Thyroid gland (tissue), 4 donors: ENCODE measurements around the gene USP24. TPM values are rescaled to one million over a fixed set of nuclear protein-coding genes. Genes with fewer than 3 reads are reported as not detected.

Source experiments
- DNase-seq, 2 donors: peaks; one replicate each; pipeline ENCODE4 v3.0.0-alpha.2; 2019
- H3K27ac ChIP-seq, 3 donors: fragments of 200-600 bp; sonication (generic); 1 replicate in 2 of 3; 2 replicates in 1 of 3; pipeline ENCODE4 v1.5.1; 2016 to 2019; ENCODE audit warnings: mild to moderate bottlenecking in 1 of 3, moderate library complexity in 1 of 3
- H3K27me3 ChIP-seq: fragments of 200-600 bp; sonication (generic); one replicate; pipeline ENCODE4 v1.5.1; 2019
- H3K36me3 ChIP-seq, 2 donors: fragments of 200-600 bp; sonication (generic); one replicate each; pipeline ENCODE4 v1.5.1; 2016 to 2019
- H3K4me1 ChIP-seq, 2 donors: fragments of 200-600 bp; sonication (generic); one replicate each; pipeline ENCODE4 v1.5.1; 2017 to 2019
- H3K4me3 ChIP-seq, 3 donors: fragments of 200-600 bp; sonication (generic); replicated peaks in 1 of 3; 1 replicate in 2 of 3; 2 replicates in 1 of 3; pipeline ENCODE4 v1.5.1; 2016; ENCODE audit warnings: mild to moderate bottlenecking in 1 of 3
- H3K9me3 ChIP-seq: fragments of 200-600 bp; sonication (generic); one replicate; pipeline ENCODE4 v1.5.1; 2017
- POLR2A ChIP-seq, 2 donors: fragments of 450-650 bp; IDR thresholded peaks; one replicate each; pipeline ENCODE4 v1.6.1; 2017; ENCODE audit warnings: antibody characterized with exemption in 2 of 2, mild to moderate bottlenecking in 2 of 2, moderate library complexity in 1 of 2
- WGBS, 2 donors: methylation state at CpG; one replicate each; pipeline ENCODE4 v1.1.5; 2017; 5-methylcytosine and 5-hydroxymethylcytosine counted together
- intact Hi-C: fragments of 100-400 bp; cut with DNase I; formaldehyde crosslinking; loops from one replicate; pipeline ENCODE4 v1.15.1; 2023
- total RNA-seq, 4 donors: library from RNA; depleted of rRNA; stranded (reverse); fragments of >200 nt; gene quantifications; one replicate each; pipeline ENCODE4 v1.2.3, GENCODE V29; 2016
- TF ChIP-seq, protein P1 (sequence below), 6 experiments: fragments of 200-600 bp in 3 of 6; fragments of 450-650 bp in 3 of 6; sonication (generic) in 3 of 6; IDR thresholded peaks; one replicate each; pipeline ENCODE4 v1.5.1; 2016 to 2019; ENCODE audit warnings: antibody characterized with exemption in 6 of 6, mild to moderate bottlenecking in 2 of 6, inconsistent platforms in 1 of 6, moderate library complexity in 1 of 6

Gene USP24, protein sequence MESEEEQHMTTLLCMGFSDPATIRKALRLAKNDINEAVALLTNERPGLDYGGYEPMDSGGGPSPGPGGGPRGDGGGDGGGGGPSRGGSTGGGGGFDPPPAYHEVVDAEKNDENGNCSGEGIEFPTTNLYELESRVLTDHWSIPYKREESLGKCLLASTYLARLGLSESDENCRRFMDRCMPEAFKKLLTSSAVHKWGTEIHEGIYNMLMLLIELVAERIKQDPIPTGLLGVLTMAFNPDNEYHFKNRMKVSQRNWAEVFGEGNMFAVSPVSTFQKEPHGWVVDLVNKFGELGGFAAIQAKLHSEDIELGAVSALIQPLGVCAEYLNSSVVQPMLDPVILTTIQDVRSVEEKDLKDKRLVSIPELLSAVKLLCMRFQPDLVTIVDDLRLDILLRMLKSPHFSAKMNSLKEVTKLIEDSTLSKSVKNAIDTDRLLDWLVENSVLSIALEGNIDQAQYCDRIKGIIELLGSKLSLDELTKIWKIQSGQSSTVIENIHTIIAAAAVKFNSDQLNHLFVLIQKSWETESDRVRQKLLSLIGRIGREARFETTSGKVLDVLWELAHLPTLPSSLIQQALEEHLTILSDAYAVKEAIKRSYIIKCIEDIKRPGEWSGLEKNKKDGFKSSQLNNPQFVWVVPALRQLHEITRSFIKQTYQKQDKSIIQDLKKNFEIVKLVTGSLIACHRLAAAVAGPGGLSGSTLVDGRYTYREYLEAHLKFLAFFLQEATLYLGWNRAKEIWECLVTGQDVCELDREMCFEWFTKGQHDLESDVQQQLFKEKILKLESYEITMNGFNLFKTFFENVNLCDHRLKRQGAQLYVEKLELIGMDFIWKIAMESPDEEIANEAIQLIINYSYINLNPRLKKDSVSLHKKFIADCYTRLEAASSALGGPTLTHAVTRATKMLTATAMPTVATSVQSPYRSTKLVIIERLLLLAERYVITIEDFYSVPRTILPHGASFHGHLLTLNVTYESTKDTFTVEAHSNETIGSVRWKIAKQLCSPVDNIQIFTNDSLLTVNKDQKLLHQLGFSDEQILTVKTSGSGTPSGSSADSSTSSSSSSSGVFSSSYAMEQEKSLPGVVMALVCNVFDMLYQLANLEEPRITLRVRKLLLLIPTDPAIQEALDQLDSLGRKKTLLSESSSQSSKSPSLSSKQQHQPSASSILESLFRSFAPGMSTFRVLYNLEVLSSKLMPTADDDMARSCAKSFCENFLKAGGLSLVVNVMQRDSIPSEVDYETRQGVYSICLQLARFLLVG (N-terminal part only)
- total RNA-seq, result 10 to 100 TPM; 38.5 to 74.6 (median 43.4) TPM

DNA sequence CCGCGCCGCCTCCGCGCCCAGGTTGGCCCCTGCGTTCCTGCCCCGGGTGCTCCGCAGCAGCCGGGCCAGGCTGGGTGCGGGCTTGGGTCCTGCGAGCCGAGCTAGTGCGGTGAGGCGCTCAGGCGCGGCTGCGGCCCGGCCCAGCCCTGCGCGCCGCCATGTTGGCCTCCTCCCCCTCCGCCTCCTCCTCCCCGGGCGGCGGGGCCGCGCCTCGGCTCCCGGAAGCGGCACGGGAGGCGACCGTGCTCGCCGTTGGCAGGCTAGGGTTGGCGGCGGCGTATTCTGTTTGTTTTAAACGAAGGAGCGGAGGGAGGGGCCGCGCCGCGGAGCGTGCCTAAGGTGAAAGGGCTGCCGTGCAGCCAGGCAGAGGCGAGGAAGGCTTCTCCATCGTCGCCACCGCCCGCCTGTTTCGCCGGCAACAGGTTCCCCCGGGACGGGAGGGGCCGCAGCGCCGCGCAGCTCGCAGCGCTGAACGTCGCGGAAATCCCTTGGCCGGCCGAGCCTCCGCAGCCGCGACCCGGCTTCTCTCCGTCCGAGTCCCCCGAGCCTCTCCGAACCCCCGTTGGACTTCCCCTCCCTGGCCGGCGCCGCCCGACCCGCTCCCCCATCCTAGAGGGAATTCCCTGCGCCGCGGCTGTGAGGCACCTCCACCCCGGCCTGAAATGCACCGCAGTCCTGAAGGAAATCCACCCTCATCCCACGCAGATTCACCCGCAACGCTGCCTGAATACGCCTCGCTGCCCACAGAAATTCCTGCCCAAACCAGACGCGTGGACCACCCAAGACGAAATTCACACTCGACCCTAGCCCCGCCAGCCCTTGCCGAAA, at the start of gene USP24:
Gene USP24, minus strand, starts transcription at position 171 of the 828 bp plus-strand sequence. CDS start 251 bp downstream, outside the sequence.
- Histone ChIP-seq H3K4me1 (peaks cover 21 to 40% of the 10 kb centered on the region in 2 donors), H3K36me3 (no peaks in the 10 kb centered on the region), H3K9me3 (no peaks in the 10 kb centered on the region), H3K27me3 (no peaks in the 10 kb centered on the region), H3K27ac (peak within 1 kb of the TSS; percentile 86 to 97 (median 92)), H3K4me3 (peak within 1 kb of the TSS; percentile 72 to 78 (median 77))
- intact Hi-C loops, result no loop called here
- 1% methylated on average over 40 to 59 of the region's 96 CpGs for WGBS, 2 donors
- TF ChIP-seq POLR2A (IDR thresholded peaks at IDR 0.05), result peak in 1 of 2 donors; percentile 84
- TF ChIP-seq, protein P1, sequence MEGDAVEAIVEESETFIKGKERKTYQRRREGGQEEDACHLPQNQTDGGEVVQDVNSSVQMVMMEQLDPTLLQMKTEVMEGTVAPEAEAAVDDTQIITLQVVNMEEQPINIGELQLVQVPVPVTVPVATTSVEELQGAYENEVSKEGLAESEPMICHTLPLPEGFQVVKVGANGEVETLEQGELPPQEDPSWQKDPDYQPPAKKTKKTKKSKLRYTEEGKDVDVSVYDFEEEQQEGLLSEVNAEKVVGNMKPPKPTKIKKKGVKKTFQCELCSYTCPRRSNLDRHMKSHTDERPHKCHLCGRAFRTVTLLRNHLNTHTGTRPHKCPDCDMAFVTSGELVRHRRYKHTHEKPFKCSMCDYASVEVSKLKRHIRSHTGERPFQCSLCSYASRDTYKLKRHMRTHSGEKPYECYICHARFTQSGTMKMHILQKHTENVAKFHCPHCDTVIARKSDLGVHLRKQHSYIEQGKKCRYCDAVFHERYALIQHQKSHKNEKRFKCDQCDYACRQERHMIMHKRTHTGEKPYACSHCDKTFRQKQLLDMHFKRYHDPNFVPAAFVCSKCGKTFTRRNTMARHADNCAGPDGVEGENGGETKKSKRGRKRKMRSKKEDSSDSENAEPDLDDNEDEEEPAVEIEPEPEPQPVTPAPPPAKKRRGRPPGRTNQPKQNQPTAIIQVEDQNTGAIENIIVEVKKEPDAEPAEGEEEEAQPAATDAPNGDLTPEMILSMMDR (IDR thresholded peaks at IDR 0.05), result no peak
- DNase-seq, result peak; percentile 75 to 82

DNA sequence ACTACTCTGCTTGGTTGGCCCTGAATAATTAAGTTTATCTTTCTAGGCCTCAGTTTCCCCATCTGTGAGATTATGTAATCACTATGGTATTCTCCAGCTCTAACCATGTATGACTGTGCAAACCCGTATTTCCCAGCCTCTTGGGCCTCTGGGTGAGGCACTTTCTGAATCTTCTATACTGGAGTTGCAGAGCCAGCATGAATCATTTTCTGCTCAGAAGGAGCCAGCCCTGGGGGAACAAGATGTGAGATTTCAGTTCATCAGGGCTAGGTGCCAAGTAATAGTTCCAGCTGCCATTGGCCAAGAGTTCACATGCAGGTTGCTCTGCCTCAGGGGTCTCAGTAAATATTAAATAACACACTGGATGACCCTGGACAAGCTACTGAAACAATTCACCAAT, 47.7 kb upstream of the USP24 start:
- H3K9me3 ChIP-seq, result no peaks in the 10 kb centered on the region
- DNase-seq, result no peak
- no peaks in the 10 kb centered on the region for H3K27me3 ChIP-seq
- H3K27ac ChIP-seq, result no peak overlapping the region
- intact Hi-C loops, result no loop called here
- WGBS, 2 donors, result 68 to 75% methylated on average over 1 of the region's 1 CpG
- no peaks in the 10 kb centered on the region for H3K36me3 ChIP-seq
- no peaks in the 10 kb centered on the region for H3K4me1 ChIP-seq
- no peak overlapping the region for H3K4me3 ChIP-seq
- no peak for TF ChIP-seq POLR2A (IDR thresholded peaks at IDR 0.05)
- TF ChIP-seq, protein P1 (IDR thresholded peaks at IDR 0.05), result no peak

DNA sequence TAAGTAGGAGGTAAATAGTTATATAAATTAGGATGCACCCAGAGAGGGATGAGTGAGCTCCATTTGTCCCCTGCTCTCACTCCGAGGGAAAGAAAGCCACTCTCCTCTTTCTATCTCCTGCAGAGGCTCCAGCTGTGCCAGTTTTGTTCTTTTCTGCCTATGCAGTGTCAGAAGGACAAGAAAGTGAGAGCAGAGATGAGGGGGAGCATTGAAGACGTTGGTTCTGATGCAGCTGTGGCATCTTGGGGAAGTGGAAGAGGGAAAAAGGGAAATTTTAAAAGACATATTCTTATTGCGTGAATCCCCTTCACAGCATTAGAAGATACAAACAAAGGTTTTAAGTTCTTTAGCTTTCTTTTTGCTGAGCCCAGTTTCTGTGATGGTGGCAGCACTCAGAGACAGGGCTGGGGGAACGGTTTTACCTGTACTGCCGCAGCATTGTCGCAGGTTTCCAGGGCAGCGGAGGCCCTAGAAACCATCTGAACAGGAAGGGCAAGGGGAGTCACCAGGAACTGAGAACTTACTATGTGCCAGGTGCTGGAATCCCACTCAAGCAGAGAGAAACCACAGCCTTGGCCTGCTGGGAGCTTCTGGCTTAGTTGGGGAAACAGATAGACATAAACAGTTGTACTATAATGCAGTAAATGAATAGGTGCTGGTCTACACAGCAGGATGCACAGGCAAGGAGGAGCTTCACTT, 44.9 kb upstream of the USP24 start:
- intact Hi-C loops, result no loop called here
- Histone ChIP-seq H3K36me3 (no peaks in the 10 kb centered on the region), H3K4me1 (no peaks in the 10 kb centered on the region), H3K4me3 (no peak overlapping the region), H3K27me3 (no peaks in the 10 kb centered on the region), H3K9me3 (no peaks in the 10 kb centered on the region), H3K27ac (no peak overlapping the region)
- 83 to 84% methylated on average over 7 of the region's 7 CpGs for WGBS, 2 donors
- DNase-seq, result no peak
- no peak for TF ChIP-seq POLR2A (IDR thresholded peaks at IDR 0.05)
- TF ChIP-seq, protein P1 (IDR thresholded peaks at IDR 0.05), result no peak

DNA sequence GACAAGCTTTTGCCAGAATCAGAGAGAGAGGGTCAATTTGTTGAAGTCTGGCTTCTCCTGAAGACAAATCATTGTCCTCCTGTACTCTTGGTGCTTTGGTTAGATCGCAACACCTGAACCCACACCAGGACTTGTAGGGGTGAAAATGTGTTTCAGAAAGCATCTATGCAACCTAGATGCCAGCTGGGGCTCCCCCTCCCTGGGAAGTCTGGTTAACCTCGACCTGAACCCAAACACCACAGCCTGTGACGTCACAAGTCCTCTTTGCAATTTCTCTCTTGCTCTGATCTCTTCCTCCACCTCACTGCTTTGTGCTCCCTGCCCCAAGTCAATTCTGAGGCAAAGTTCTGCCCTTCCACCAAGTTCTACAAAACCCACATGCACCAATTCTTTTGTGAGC, 42.8 kb upstream of the USP24 start:
- 60 to 69% methylated on average over 3 of the region's 3 CpGs for WGBS, 2 donors
- no peak for TF ChIP-seq POLR2A (IDR thresholded peaks at IDR 0.05)
- TF ChIP-seq, protein P1 (IDR thresholded peaks at IDR 0.05), result no peak
- Histone ChIP-seq H3K4me1 (no peaks in the 10 kb centered on the region), H3K27ac (no peak overlapping the region), H3K27me3 (no peaks in the 10 kb centered on the region), H3K36me3 (no peaks in the 10 kb centered on the region), H3K4me3 (no peak overlapping the region), H3K9me3 (no peaks in the 10 kb centered on the region)
- no peak for DNase-seq
- intact Hi-C loops, result no loop called here
